Upper lobe of left lung (tissue), 4 donors: ENCODE measurements around the gene GSK3A.
A peak's percentile ranks its signal among the peaks of the same experiment; 100 is the strongest.

ENCODE experiments used
- EP300 ChIP-seq, 4 donors: sonication (generic); formaldehyde crosslinking; IDR thresholded peaks; one replicate each; pipeline ENCODE4 v1.5.1; 2017; ENCODE audit warnings: antibody characterized with exemption in 4 of 4, control low read depth in 2 of 4
- POLR2A ChIP-seq, 4 donors: fragments of 450-650 bp; IDR thresholded peaks; one replicate each; pipeline ENCODE4 v1.5.1; 2016 to 2017; ENCODE audit warnings: antibody characterized with exemption in 4 of 4, mild to moderate bottlenecking in 2 of 4
- POLR2AphosphoS5 ChIP-seq, 2 donors: sonication (generic); formaldehyde crosslinking; IDR thresholded peaks; one replicate each; pipeline ENCODE4 v1.5.1; 2017; ENCODE audit warnings: antibody characterized with exemption in 2 of 2
- TF ChIP-seq, protein P1 (sequence below), 6 experiments: fragments of 450-650 bp in 4 of 6; fragments of 200-600 bp in 2 of 6; sonication (generic) in 2 of 6; IDR thresholded peaks; one replicate each; pipeline ENCODE4 v1.5.1; 2016 to 2019; ENCODE audit warnings: antibody characterized with exemption in 6 of 6

- TF ChIP-seq POLR2A (IDR thresholded peaks at IDR 0.05) (no peak), POLR2AphosphoS5 (IDR thresholded peaks at IDR 0.05) (peak in 1 of 2 donors; percentile 41), EP300 (IDR thresholded peaks at IDR 0.05) (no peak)
- TF ChIP-seq, protein P1, sequence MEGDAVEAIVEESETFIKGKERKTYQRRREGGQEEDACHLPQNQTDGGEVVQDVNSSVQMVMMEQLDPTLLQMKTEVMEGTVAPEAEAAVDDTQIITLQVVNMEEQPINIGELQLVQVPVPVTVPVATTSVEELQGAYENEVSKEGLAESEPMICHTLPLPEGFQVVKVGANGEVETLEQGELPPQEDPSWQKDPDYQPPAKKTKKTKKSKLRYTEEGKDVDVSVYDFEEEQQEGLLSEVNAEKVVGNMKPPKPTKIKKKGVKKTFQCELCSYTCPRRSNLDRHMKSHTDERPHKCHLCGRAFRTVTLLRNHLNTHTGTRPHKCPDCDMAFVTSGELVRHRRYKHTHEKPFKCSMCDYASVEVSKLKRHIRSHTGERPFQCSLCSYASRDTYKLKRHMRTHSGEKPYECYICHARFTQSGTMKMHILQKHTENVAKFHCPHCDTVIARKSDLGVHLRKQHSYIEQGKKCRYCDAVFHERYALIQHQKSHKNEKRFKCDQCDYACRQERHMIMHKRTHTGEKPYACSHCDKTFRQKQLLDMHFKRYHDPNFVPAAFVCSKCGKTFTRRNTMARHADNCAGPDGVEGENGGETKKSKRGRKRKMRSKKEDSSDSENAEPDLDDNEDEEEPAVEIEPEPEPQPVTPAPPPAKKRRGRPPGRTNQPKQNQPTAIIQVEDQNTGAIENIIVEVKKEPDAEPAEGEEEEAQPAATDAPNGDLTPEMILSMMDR (IDR thresholded peaks at IDR 0.05): no peak
Observed at GRCh38 chr19:42198676-42199439, 43.5 kb downstream of the GSK3A start.
